Measurements from ENCODE around the gene SLITRK6. TPM values are rescaled to one million over a fixed set of nuclear protein-coding genes. Genes with fewer than 3 reads are reported as not detected.

The SLITRK6 gene
- total and polyA plus RNA-seq, 2 of the 8 experiments (the other 6 are each of a cell fraction or from before 2014, with no cell fraction given) = 0.11 to 0.17 TPM

DNA sequence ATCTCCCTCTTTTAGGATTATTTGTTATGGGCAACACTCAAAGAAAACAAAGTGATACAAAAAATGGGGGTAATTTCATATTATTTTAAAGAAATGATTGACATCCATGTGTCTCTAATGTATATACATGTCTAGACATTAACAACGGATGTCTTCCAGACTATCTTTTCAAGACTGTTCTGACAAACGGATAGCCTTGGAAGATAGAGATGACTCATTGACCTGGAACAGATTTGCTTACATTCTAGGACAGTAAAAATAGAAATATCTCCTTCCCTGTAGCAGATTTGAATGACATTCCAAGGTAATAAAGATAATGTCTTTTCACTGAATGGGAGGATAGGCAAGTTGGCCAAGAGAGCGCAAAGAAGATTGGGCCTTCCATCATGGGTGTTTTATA, 26.2 kb upstream of the SLITRK6 start:
- Histone ChIP-seq H2BK120ac (replicated peaks; ENCODE audit: low read depth, low read length) (no peak overlapping the region), H4K91ac (replicated peaks; ENCODE audit: insufficient read length, low read length) (no peak overlapping the region), H4K5ac (ENCODE audit: insufficient read length, low read depth, low read length) (no peak overlapping the region), H2AK5ac (ENCODE audit: low read depth, low read length) (no peak overlapping the region), H3K4me3 (ENCODE audit: extremely low read depth in 1 of 4, insufficient read depth in 2 of 4, low read depth in 3 of 4, low read length in 4 of 4) (no peak overlapping the region), H3K9ac (replicated peaks in 1 of 4; ENCODE audit: extremely low read depth in 1 of 4, low read depth in 3 of 4, low read length in 3 of 4) (no peak overlapping the region), H3K56ac (replicated peaks; ENCODE audit: insufficient read length, low read depth, low read length) (no peak overlapping the region), H3K18ac (ENCODE audit: extremely low read depth, low read length) (no peak overlapping the region), H3K4ac (replicated peaks; ENCODE audit: insufficient read length, low read depth, low read length) (no peak overlapping the region), H3K9me3 (ENCODE audit: insufficient read depth in 2 of 2, low read depth in 1 of 2, low read length in 1 of 2) (no peaks in the 10 kb centered on the region), H4K20me1 (replicated peaks in 1 of 2; ENCODE audit: control insufficient read depth in 1 of 2, insufficient read depth in 2 of 2, low read length in 2 of 2) (no peaks in the 10 kb centered on the region), H2BK12ac (ENCODE audit: low read depth, low read length) (no peak overlapping the region), H3K27me3 (replicated peaks in 1 of 4; ENCODE audit: control insufficient read depth in 3 of 4, extremely low read depth in 1 of 4, insufficient read depth in 3 of 4, low read length in 3 of 4) (no peaks in the 10 kb centered on the region), H2BK15ac (ENCODE audit: low read length) (no peak overlapping the region), H3K23ac (ENCODE audit: insufficient read length) (no peak overlapping the region), H2AFZ (ENCODE audit: low read length) (no peak overlapping the region), H3K4me2 (ENCODE audit: insufficient read depth in 1 of 2, low read depth in 2 of 2, low read length in 2 of 2) (no peak overlapping the region), H3K23me2 (ENCODE audit: low read depth, low read length) (no peaks in the 10 kb centered on the region), H3K14ac (ENCODE audit: insufficient read length) (no peak overlapping the region), H2BK5ac (ENCODE audit: low read depth, low read length) (no peak overlapping the region), H3K79me2 (ENCODE audit: control insufficient read depth in 1 of 2, insufficient read depth in 2 of 2, low read length in 2 of 2) (no peaks in the 10 kb centered on the region), H3K27ac (ENCODE audit: low read depth, low read length) (no peak overlapping the region), H3K4me1 (replicated peaks in 1 of 4; ENCODE audit: control insufficient read depth in 3 of 4, insufficient read depth in 4 of 4, low read length in 3 of 4) (no peaks in the 10 kb centered on the region), H2BK20ac (ENCODE audit: low read length) (no peak overlapping the region), H3K79me1 (ENCODE audit: low read depth, low read length) (no peaks in the 10 kb centered on the region), H4K8ac (ENCODE audit: extremely low read depth, insufficient read depth, low read length) (no peak overlapping the region), H3K36me3 (ENCODE audit: control insufficient read depth in 2 of 4, insufficient read depth in 4 of 4, low read length in 3 of 4) (no peaks in the 10 kb centered on the region)
- POLR2A ChIA-PET (ENCODE audit: partially characterized antibody) = no interaction called here
- CTCF ChIA-PET (ENCODE audit: partially characterized antibody) = no interaction called here
- WGBS, 2 experiments (ENCODE audit: extremely low coverage in 1 of 2, insufficient coverage in 1 of 2, insufficient read length in 1 of 2, insufficient replicate concordance in 2 of 2, low coverage in 1 of 2, low lambda C conversion rate in 2 of 2, missing lambda C conversion rate in 1 of 2) = 97% methylated on average over 3 of the region's 3 CpGs; no CpG with 5 or more reads in 1 of the 2 experiments
- FAIRE-seq (no peak), DNase-seq (ENCODE audit: low read depth in 1 of 2, low spot score in 2 of 2) (no peak)
- no peak for TF ChIP-seq CHD2 (IDR thresholded peaks at IDR 0.05; ENCODE audit: low read length)
- no peak for TF ChIP-seq TCF12 (IDR thresholded peaks at IDR 0.05; ENCODE audit: low read depth, low read length)
- TF ChIP-seq POU5F1 (IDR thresholded peaks at IDR 0.05; ENCODE audit: low read depth, low read length) = no peak

Measured in H1 (cell line).